Nephron (organoid): Measurements from ENCODE around the gene PKN3.
A peak's percentile ranks its signal among the peaks of the same experiment; 100 is the strongest.

ENCODE experiments used
- H3K27ac Mint-ChIP-seq, 3 experiments: 2 replicates each; pipeline ENCODE4 v1.8.0; 2020; ENCODE audit warnings: mixed read lengths in 3 of 3, mild to moderate bottlenecking in 2 of 3, moderate library complexity in 1 of 3
- H3K27me3 Mint-ChIP-seq: 2 replicates; pipeline ENCODE4 v1.8.0; 2021; ENCODE audit warnings: low read depth, mild to moderate bottlenecking, moderate library complexity, mixed read lengths
- H3K36me3 Mint-ChIP-seq: 2 replicates; pipeline ENCODE4 v1.8.0; 2020; ENCODE audit warnings: low read depth, mixed read lengths
- H3K4me1 Mint-ChIP-seq: 2 replicates; pipeline ENCODE4 v1.8.0; 2020; ENCODE audit warnings: mixed read lengths
- H3K4me3 Mint-ChIP-seq, 3 experiments: 2 replicates each; pipeline ENCODE4 v1.8.0; 2020; ENCODE audit warnings: mild to moderate bottlenecking in 3 of 3, mixed read lengths in 3 of 3, moderate library complexity in 2 of 3
- H3K9me3 Mint-ChIP-seq: 2 replicates; pipeline ENCODE4 v1.8.0; 2020; ENCODE audit warnings: mixed read lengths
- TF ChIP-seq, protein P1 (sequence below), 3 experiments: fragments of 200-600 bp; sonication (generic); IDR thresholded peaks; one replicate each; pipeline ENCODE4 v1.5.0; 2021; ENCODE audit warnings: antibody characterized with exemption in 3 of 3; ENCODE audit not compliant: unreplicated experiment in 3 of 3

Gene PKN3

DNA sequence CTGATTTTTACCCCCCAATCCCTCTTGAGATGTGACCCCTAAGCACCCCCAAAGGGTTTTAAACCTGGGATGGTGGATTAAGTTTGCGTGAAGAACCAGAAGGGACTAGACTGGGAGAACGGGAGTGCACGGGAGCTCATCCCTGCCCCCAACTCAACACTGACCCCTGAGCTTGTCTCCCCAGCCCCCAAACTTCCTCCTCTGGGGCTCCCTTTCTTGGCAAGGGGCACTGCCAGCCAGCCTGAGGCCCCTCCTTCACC is 18.3 kb upstream of the PKN3 start:
- H3K9me3 Mint-ChIP-seq, result no peaks in the 10 kb centered on the region
- H3K36me3 Mint-ChIP-seq, result no peaks in the 10 kb centered on the region
- peak overlapping the region; percentile 92 to 98 (median 96) for H3K4me3 Mint-ChIP-seq
- no peaks in the 10 kb centered on the region for H3K27me3 Mint-ChIP-seq
- TF ChIP-seq, protein P1, sequence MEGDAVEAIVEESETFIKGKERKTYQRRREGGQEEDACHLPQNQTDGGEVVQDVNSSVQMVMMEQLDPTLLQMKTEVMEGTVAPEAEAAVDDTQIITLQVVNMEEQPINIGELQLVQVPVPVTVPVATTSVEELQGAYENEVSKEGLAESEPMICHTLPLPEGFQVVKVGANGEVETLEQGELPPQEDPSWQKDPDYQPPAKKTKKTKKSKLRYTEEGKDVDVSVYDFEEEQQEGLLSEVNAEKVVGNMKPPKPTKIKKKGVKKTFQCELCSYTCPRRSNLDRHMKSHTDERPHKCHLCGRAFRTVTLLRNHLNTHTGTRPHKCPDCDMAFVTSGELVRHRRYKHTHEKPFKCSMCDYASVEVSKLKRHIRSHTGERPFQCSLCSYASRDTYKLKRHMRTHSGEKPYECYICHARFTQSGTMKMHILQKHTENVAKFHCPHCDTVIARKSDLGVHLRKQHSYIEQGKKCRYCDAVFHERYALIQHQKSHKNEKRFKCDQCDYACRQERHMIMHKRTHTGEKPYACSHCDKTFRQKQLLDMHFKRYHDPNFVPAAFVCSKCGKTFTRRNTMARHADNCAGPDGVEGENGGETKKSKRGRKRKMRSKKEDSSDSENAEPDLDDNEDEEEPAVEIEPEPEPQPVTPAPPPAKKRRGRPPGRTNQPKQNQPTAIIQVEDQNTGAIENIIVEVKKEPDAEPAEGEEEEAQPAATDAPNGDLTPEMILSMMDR (IDR thresholded peaks at IDR 0.05; ENCODE audit: unreplicated experiment in 3 of 3), result no peak
- H3K4me1 Mint-ChIP-seq, result peaks cover 40% of the 10 kb centered on the region
- H3K27ac Mint-ChIP-seq, result peak overlapping the region; percentile 97 to 98 (median 98)

DNA sequence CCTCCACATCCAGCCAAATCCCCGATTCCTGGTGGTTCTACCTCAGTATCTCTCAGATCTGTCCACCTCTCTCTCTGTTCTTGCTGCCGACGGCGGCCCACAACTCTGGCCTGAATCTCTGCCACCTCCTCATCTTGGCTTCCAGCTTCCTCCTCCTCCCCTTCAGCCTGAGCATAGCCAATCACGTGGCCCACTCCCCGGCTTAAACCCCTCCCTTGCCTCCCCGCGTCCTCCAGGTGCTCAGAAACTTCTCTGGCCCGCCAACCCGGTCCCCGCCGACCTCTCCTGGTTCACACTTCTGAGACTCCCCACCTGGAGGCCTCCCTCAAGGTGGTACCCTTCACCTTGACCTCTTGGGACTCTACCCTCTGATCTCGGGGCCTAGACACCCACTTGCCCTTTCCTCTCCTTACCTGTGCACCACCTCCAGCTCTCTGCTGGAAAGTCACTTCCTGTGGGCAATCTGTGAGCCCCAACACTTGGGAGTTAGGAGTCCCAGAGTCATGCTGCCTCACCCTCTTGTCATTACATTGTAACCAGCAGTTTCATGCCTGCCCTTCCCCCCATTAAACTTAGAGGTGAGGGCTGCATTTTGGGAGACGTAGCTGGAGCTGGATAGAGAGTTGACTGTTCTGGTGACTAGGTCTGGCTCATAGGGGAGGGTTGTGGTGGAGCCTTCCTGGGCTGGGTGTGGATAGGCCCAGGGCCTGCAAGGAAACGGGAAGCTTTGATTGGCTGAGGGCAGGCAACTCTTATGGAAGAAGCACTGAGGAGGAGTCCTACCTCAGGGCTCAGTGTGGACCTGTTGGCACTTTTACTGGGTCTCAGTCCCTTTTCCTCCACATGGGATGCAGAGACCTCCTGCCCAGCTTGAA is 17.7 kb upstream of the PKN3 start:
- H3K4me3 Mint-ChIP-seq, result peak overlapping the region; percentile 92 to 98 (median 96)
- no peaks in the 10 kb centered on the region for H3K36me3 Mint-ChIP-seq
- H3K4me1 Mint-ChIP-seq, result peaks cover 40% of the 10 kb centered on the region
- no peaks in the 10 kb centered on the region for H3K9me3 Mint-ChIP-seq
- no peaks in the 10 kb centered on the region for H3K27me3 Mint-ChIP-seq
- TF ChIP-seq, protein P1 (IDR thresholded peaks at IDR 0.05; ENCODE audit: unreplicated experiment in 3 of 3), result no peak
- H3K27ac Mint-ChIP-seq, result peak overlapping the region; percentile 97 to 98 (median 98)

DNA sequence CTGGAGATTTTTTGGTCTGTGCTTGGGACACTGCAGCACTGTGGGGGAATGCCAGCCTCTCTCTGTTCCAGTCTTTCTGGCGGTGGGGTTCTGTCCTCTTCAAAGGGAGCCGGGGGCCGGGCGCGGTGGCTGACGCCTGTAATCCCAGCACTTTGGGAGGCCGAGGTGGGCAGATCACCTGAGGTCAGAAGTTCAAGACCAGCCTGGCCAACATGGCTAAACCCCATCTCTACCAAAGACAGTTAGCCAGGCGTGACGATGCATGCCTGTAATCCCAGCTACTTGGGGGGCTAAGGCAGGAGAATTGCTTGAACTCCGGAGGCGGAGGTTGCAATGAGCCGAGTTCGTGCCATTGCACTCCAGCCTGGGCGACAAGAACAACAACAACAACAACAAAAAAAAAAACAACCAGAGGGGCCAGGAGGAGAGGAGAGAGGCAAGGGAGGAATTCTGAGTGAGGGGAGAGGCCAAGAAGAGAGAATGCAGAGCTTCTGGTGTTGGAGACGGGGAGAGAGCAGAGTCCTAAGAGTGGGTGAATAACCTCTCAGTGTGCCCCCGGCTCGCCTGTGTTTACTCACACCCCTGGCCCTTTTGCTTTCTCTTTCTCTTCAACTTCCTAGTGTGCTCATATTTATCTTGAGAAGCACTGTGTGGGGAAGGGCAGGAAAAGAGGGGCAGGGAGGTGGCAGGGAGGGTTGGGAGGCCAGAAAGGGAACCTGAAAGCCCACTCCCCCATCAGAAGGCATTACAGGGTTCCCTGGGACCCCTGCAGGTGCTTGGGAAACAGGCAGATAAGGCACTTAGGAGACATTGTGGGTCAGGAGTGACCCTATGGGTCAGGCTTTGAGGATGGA is 16.4 kb upstream of the PKN3 start:
- Mint-ChIP-seq H3K4me3 (peak overlapping the region; percentile 92 to 98 (median 96)), H3K9me3 (no peaks in the 10 kb centered on the region), H3K4me1 (peaks cover 40% of the 10 kb centered on the region), H3K27me3 (no peaks in the 10 kb centered on the region), H3K27ac (peak overlapping the region; percentile 97 to 98 (median 98)), H3K36me3 (no peaks in the 10 kb centered on the region)
- TF ChIP-seq, protein P1 (IDR thresholded peaks at IDR 0.05; ENCODE audit: unreplicated experiment in 3 of 3), result no peak

DNA sequence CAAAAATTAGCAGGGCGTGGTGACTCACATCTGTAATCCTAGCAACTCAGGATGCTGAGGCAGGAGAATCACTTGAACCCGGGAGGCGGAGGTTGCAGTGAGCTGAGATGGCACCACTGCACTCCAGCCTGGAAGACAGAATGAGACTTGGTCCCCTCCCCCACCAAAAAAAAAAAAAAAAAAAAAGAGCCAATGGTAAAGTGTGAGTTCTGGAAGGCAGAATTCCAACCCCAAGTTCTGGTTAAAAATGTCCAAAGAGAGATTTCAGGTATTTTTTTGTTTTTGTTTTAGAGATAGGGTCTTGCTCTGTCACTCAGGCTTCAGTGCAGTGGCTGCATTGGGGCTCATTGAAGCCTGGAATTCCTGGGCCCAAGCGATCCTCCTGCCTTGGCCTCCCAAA is 14.8 kb upstream of the PKN3 start:
- Mint-ChIP-seq H3K9me3 (no peaks in the 10 kb centered on the region), H3K27me3 (no peaks in the 10 kb centered on the region), H3K4me1 (peaks cover 52% of the 10 kb centered on the region), H3K4me3 (peak overlapping the region; percentile 50 to 98 (median 96)), H3K36me3 (peaks cover 13% of the 10 kb centered on the region), H3K27ac (peak overlapping the region in 2 of 3 experiments; percentile 42 to 98)
- TF ChIP-seq, protein P1 (IDR thresholded peaks at IDR 0.05; ENCODE audit: unreplicated experiment in 3 of 3), result no peak

DNA sequence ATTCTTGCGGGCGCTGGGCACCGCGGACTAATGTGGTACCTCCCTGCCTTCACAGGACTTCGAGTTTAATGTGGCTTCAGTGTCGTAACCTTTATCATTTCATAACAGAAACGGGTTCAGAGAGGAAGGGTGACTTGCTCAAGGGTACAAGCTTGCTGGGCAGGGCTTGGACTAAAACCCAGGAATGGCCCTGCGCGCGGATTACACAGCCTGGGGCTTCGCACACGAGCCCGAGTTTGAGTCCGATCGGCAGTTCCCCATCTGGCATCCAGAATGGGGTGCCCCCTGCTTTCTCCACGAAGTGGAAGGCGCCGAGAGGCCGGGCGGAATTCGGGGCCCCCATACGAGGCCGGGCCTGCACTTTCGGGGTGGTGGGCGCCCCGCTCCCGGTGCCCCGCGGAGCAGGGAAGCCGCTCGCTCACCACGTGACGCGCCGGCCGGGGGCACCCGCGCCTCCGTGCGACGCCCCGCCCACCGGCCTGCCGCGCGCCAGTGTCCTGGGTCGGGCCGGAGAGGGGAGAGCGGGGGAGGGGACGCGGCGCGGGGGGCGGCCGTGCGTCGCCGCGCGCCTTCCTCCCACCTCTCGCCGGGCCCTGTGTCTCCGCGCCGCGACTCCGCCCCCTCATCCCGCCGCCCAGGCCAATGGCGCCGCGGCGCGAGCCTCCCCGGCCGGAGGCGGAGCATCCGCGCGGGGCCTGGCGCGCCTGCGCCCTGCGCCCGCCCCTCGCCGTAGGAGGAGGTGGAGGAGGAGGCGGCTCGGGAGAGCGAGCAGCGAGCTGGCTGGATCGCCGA is 13.6 kb upstream of the PKN3 start, which contains the start of gene SET:
Gene SET, plus strand, starts transcription at position 722 of the 792 bp plus-strand sequence. CDS start 361 bp downstream, outside the sequence.
- Mint-ChIP-seq H3K4me3 (peak within 1 kb of the TSS; percentile 87 to 98 (median 89)), H3K27me3 (no peaks in the 10 kb centered on the region), H3K27ac (peak within 1 kb of the TSS; percentile 93 to 97 (median 94)), H3K36me3 (peaks cover 25% of the 10 kb centered on the region), H3K4me1 (peaks cover 47% of the 10 kb centered on the region), H3K9me3 (no peaks in the 10 kb centered on the region)
- TF ChIP-seq, protein P1 (IDR thresholded peaks at IDR 0.05; ENCODE audit: unreplicated experiment in 3 of 3), result no peak
